ENCODE results near the gene C1QTNF8. TPM values are rescaled to one million over a fixed set of nuclear protein-coding genes. Genes with fewer than 3 reads are reported as not detected.

C1QTNF8 gene
- total RNA-seq, 1 donor from 2014 or later, result not detected

DNA sequence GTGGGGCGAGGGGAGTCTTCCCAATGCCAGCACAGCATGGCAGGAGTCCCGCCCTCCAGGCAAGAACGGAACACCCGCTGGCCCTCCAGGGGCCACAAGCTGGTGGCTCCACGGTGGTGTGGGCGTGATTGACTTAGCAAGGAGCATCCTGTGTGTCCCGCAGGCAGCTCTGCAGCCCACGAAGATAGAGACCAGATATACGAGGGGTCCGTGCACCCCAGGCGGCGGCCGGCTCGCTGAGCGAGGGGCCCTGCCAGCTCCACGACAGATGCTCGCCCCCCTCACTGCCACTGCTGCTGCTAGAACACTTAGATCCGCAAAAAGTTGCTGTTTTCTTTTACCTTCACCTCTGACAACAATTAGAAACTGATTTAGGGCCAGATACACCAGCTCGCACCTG is 46.9 kb upstream of the C1QTNF8 start:
- DNase-seq (ENCODE audit: low read depth) (no peak), FAIRE-seq (no peak)
- Mint-ChIP-seq H3K4me3 (ENCODE audit: unreplicated experiment) (no peak overlapping the region), H3K9me3 (ENCODE audit: unreplicated experiment) (peaks cover 7% of the 10 kb centered on the region), H3K4me1 (ENCODE audit: low read depth, unreplicated experiment) (no peaks in the 10 kb centered on the region), H3K36me3 (ENCODE audit: low read depth, unreplicated experiment) (peaks cover 2% of the 10 kb centered on the region), H3K27me3 (ENCODE audit: low read depth, unreplicated experiment) (peaks cover 35% of the 10 kb centered on the region), H3K27ac (ENCODE audit: unreplicated experiment) (no peak overlapping the region)
- no peak overlapping the region for H3K27ac ChIP-seq (ENCODE audit: low read depth, low read length)
- no peak overlapping the region for H3K4me3 ChIP-seq (ENCODE audit: insufficient read depth, low read depth, low read length)
- peaks cover 3% of the 10 kb centered on the region for H3K9me3 ChIP-seq (ENCODE audit: insufficient read depth, low read depth, low read length)
- no peaks in the 10 kb centered on the region for H4K20me1 ChIP-seq (ENCODE audit: insufficient read depth, low read length)
- H3K79me2 ChIP-seq (ENCODE audit: insufficient read depth, low read length), result no peaks in the 10 kb centered on the region
- no peak overlapping the region for H3K9ac ChIP-seq (ENCODE audit: low read length)
- no peak overlapping the region for H2AFZ ChIP-seq (ENCODE audit: low read depth, low read length)
- TF ChIP-seq, protein P1, sequence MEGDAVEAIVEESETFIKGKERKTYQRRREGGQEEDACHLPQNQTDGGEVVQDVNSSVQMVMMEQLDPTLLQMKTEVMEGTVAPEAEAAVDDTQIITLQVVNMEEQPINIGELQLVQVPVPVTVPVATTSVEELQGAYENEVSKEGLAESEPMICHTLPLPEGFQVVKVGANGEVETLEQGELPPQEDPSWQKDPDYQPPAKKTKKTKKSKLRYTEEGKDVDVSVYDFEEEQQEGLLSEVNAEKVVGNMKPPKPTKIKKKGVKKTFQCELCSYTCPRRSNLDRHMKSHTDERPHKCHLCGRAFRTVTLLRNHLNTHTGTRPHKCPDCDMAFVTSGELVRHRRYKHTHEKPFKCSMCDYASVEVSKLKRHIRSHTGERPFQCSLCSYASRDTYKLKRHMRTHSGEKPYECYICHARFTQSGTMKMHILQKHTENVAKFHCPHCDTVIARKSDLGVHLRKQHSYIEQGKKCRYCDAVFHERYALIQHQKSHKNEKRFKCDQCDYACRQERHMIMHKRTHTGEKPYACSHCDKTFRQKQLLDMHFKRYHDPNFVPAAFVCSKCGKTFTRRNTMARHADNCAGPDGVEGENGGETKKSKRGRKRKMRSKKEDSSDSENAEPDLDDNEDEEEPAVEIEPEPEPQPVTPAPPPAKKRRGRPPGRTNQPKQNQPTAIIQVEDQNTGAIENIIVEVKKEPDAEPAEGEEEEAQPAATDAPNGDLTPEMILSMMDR (IDR thresholded peaks at IDR 0.05; ENCODE audit: insufficient read depth, low read depth, low read length), result no peak
- no peak for TF ChIP-seq EZH2 (IDR thresholded peaks at IDR 0.05; ENCODE audit: insufficient read depth, low read length)
- H3K36me3 ChIP-seq (ENCODE audit: insufficient read depth, low read length), result no peaks in the 10 kb centered on the region
- no peaks in the 10 kb centered on the region for H3K4me1 ChIP-seq (ENCODE audit: insufficient read depth, low read length)
- peaks cover 8% of the 10 kb centered on the region for H3K27me3 ChIP-seq (ENCODE audit: insufficient read depth, low read length)
- H3K4me2 ChIP-seq (ENCODE audit: low read length), result no peak overlapping the region

GRCh38 chr16:1141716-1142115 is 45.7 kb upstream of the C1QTNF8 start:
- H4K20me1 ChIP-seq (ENCODE audit: insufficient read depth, low read length), result no peaks in the 10 kb centered on the region
- no peak overlapping the region for H3K27ac ChIP-seq (ENCODE audit: low read depth, low read length)
- Mint-ChIP-seq H3K4me1 (ENCODE audit: low read depth, unreplicated experiment) (no peaks in the 10 kb centered on the region), H3K27ac (ENCODE audit: unreplicated experiment) (no peak overlapping the region), H3K27me3 (ENCODE audit: low read depth, unreplicated experiment) (peaks cover 31% of the 10 kb centered on the region), H3K4me3 (ENCODE audit: unreplicated experiment) (no peak overlapping the region), H3K9me3 (ENCODE audit: unreplicated experiment) (peaks cover 2% of the 10 kb centered on the region), H3K36me3 (ENCODE audit: low read depth, unreplicated experiment) (no peaks in the 10 kb centered on the region)
- H3K4me1 ChIP-seq (ENCODE audit: insufficient read depth, low read length), result no peaks in the 10 kb centered on the region
- FAIRE-seq, result no peak
- H3K27me3 ChIP-seq (ENCODE audit: insufficient read depth, low read length), result peaks cover 8% of the 10 kb centered on the region
- no peak overlapping the region for H2AFZ ChIP-seq (ENCODE audit: low read depth, low read length)
- no peak overlapping the region for H3K4me2 ChIP-seq (ENCODE audit: low read length)
- H3K4me3 ChIP-seq (ENCODE audit: insufficient read depth, low read depth, low read length), result no peak overlapping the region
- no peak for DNase-seq (ENCODE audit: low read depth)
- H3K79me2 ChIP-seq (ENCODE audit: insufficient read depth, low read length), result no peaks in the 10 kb centered on the region
- TF ChIP-seq EZH2 (IDR thresholded peaks at IDR 0.05; ENCODE audit: insufficient read depth, low read length), result no peak
- H3K9ac ChIP-seq (ENCODE audit: low read length), result no peak overlapping the region
- H3K9me3 ChIP-seq (ENCODE audit: insufficient read depth, low read depth, low read length), result no peaks in the 10 kb centered on the region
- H3K36me3 ChIP-seq (ENCODE audit: insufficient read depth, low read length), result no peaks in the 10 kb centered on the region

DNA sequence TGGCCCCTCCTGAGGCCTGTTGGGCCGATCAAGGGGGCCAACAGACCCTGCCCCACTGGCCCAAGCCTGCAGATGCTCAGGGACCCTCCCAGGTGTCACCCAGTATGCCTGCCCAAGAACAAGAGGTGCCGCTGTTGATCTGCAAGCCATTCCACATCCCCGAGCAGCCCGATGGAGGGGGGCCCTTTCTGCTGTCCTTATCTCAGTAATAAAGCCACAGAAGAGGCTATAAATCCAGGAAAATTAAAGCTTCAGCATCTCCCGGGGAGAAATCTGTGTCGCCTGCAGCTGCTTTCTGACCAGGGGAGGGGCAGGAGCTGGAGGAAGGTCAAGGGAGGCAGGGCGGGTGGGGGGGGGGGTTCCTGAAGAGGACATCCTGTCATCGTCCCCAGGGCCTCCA is 45.1 kb upstream of the C1QTNF8 start:
- TF ChIP-seq, protein P1 (IDR thresholded peaks at IDR 0.05; ENCODE audit: insufficient read depth, low read depth, low read length), result no peak
- no peak for TF ChIP-seq EZH2 (IDR thresholded peaks at IDR 0.05; ENCODE audit: insufficient read depth, low read length)
- no peak for DNase-seq (ENCODE audit: low read depth)
- Mint-ChIP-seq H3K4me3 (ENCODE audit: unreplicated experiment) (no peak overlapping the region), H3K9me3 (ENCODE audit: unreplicated experiment) (no peaks in the 10 kb centered on the region), H3K4me1 (ENCODE audit: low read depth, unreplicated experiment) (peaks cover 3% of the 10 kb centered on the region), H3K36me3 (ENCODE audit: low read depth, unreplicated experiment) (no peaks in the 10 kb centered on the region), H3K27me3 (ENCODE audit: low read depth, unreplicated experiment) (peaks cover 32% of the 10 kb centered on the region), H3K27ac (ENCODE audit: unreplicated experiment) (no peak overlapping the region)
- Histone ChIP-seq H3K27ac (ENCODE audit: low read depth, low read length) (no peak overlapping the region), H3K4me2 (ENCODE audit: low read length) (no peak overlapping the region), H3K79me2 (ENCODE audit: insufficient read depth, low read length) (no peaks in the 10 kb centered on the region), H4K20me1 (ENCODE audit: insufficient read depth, low read length) (no peaks in the 10 kb centered on the region), H2AFZ (ENCODE audit: low read depth, low read length) (no peak overlapping the region), H3K9ac (ENCODE audit: low read length) (no peak overlapping the region), H3K27me3 (ENCODE audit: insufficient read depth, low read length) (peaks cover 8% of the 10 kb centered on the region), H3K4me1 (ENCODE audit: insufficient read depth, low read length) (no peaks in the 10 kb centered on the region), H3K36me3 (ENCODE audit: insufficient read depth, low read length) (no peaks in the 10 kb centered on the region), H3K4me3 (ENCODE audit: insufficient read depth, low read depth, low read length) (no peak overlapping the region), H3K9me3 (ENCODE audit: insufficient read depth, low read depth, low read length) (no peaks in the 10 kb centered on the region)
- FAIRE-seq, result no peak

All from astrocyte (in vitro differentiated cells and primary cell).